Measurements from ENCODE around the gene SLC4A3.

- no peak for TF ChIP-seq POLR2A (IDR thresholded peaks at IDR 0.05)
- no peak for TF ChIP-seq CTCF (IDR thresholded peaks at IDR 0.05 in 8 of 11, conservative IDR thresholded peaks at IDR 0.05 in 3 of 11)
These were observed 34.3 kb upstream of the SLC4A3 start for GRCh38 chr2:219593154-219593553.

All from spleen (tissue), 7 donors.